Natural killer cell (primary cell): ENCODE measurements around the gene ZNF575. TPM values are rescaled to one million over a fixed set of nuclear protein-coding genes. Genes with fewer than 3 reads are reported as not detected.

Experiments
- ATAC-seq, 3 donors: fragments of 150-1000 bp in 2 of 3; fragments of 200-7000 bp in 1 of 3; cut with Tn5 transposase; 1 replicate in 1 of 3; 2 replicates in 2 of 3; pipeline ENCODE4 v1.10.0; 2021; ENCODE audit warnings: mild to moderate bottlenecking in 2 of 3, moderate library complexity in 2 of 3
- DNase-seq, 2 donors: peaks; one replicate each; pipeline versions ENCODE4 v3.0.0 to v3.0.0-alpha.2; 2013 to 2021; ENCODE audit warnings: mixed read lengths in 1 of 2
- H3K27ac ChIP-seq: one replicate; pipeline ENCODE4 v1.5.1; 2013; ENCODE audit warnings: mild to moderate bottlenecking, low read length
- H3K27me3 ChIP-seq: one replicate; pipeline ENCODE4 v1.6.1; 2013; ENCODE audit warnings: low read length; ENCODE audit not compliant: control insufficient read depth, insufficient read depth
- H3K36me3 ChIP-seq: one replicate; pipeline ENCODE4 v1.6.1; 2013; ENCODE audit warnings: low read length; ENCODE audit not compliant: control insufficient read depth, insufficient read depth
- H3K4me1 ChIP-seq: one replicate; pipeline ENCODE4 v1.6.1; 2013; ENCODE audit warnings: low read length; ENCODE audit not compliant: control insufficient read depth, insufficient read depth
- H3K4me3 ChIP-seq: one replicate; pipeline ENCODE4 v1.5.1; 2013; ENCODE audit warnings: low read length
- H3K9me3 ChIP-seq: one replicate; pipeline ENCODE4 v1.6.1; 2013; ENCODE audit warnings: low read length; ENCODE audit not compliant: control insufficient read depth, insufficient read depth
- H3K27ac Mint-ChIP-seq, 2 donors: one replicate each; pipeline ENCODE4 v1.8.0; 2022; ENCODE audit warnings: mild to moderate bottlenecking in 2 of 2, mixed read lengths in 2 of 2, moderate library complexity in 1 of 2
- H3K27me3 Mint-ChIP-seq, 2 donors: one replicate each; pipeline ENCODE4 v1.8.0; 2022; ENCODE audit warnings: low read depth in 2 of 2, mixed read lengths in 2 of 2
- H3K36me3 Mint-ChIP-seq: one replicate; pipeline ENCODE4 v1.8.0; 2022; ENCODE audit warnings: mixed read lengths
- H3K4me1 Mint-ChIP-seq, 2 donors: one replicate each; pipeline ENCODE4 v1.8.0; 2022; ENCODE audit warnings: mixed read lengths in 2 of 2
- H3K4me3 Mint-ChIP-seq: one replicate; pipeline ENCODE4 v1.8.0; 2022; ENCODE audit warnings: mild to moderate bottlenecking, moderate library complexity, mixed read lengths
- H3K9me3 Mint-ChIP-seq, 2 donors: one replicate each; pipeline ENCODE4 v1.8.0; 2022; ENCODE audit warnings: mixed read lengths in 2 of 2
- WGBS: methylation state at CpG from one replicate; pipeline ENCODE4 v1.1.7; 2013; ENCODE audit warnings: missing lambda C conversion rate; ENCODE audit not compliant: insufficient coverage; 5-methylcytosine and 5-hydroxymethylcytosine counted together
- intact Hi-C: fragments of 100-400 bp; cut with micrococcal nuclease; formaldehyde crosslinking; loops from one replicate; pipeline ENCODE4 v1.14.2; 2022
- total RNA-seq, 4 donors: library from RNA; stranded (reverse); fragments of 120-200 nt in 1 of 4; gene quantifications; one replicate each; pipeline versions ENCODE4 v1.2.3 to v1.2.4, GENCODE V29; 2013 to 2022
- TF ChIP-seq, protein P1 (sequence below): fragments of 200-600 bp; IDR thresholded peaks from one replicate; pipeline ENCODE4 v1.8.0; 2022; ENCODE audit warnings: antibody characterized with exemption

ZNF575 gene
- total RNA-seq, 3 donors from 2014 or later (not counting 1 experiment from before 2014, with no cell fraction given) = 1.9 to 5.4 (median 3.9) TPM

DNA sequence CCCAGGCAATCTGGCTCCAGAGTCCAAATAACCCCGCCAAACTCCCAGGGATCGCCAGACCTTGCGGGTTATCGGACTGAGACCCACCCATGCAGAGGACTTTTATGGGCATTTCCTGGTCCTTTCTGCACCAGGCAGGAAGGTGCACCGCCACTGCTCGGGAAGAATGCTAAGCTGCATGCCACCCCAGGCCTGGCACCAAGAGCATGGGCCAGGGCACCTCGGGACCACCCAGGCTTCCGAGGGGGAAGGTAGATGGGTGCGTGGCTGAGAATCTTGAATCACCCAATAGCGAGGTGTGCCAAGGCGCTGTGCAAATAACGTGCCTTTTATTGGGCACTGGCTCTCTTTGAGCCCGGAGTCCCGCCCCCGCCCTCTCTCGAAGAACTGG, 422 bp upstream of the ZNF575 start:
- Histone ChIP-seq H3K4me3 (peak overlapping the region; percentile 78), H3K27me3 (no peaks in the 10 kb centered on the region), H3K4me1 (peaks cover 26% of the 10 kb centered on the region), H3K27ac (peak overlapping the region; percentile 56), H3K9me3 (no peaks in the 10 kb centered on the region), H3K36me3 (no peaks in the 10 kb centered on the region)
- peak in 1 of 3 donors; percentile 4 for ATAC-seq
- Mint-ChIP-seq H3K27me3 (no peaks in the 10 kb centered on the region), H3K36me3 (no peaks in the 10 kb centered on the region), H3K27ac (peak overlapping the region; percentile 90 to 93), H3K4me1 (peaks cover 30 to 34% of the 10 kb centered on the region in 2 donors), H3K4me3 (peak overlapping the region; percentile 97), H3K9me3 (no peaks in the 10 kb centered on the region)
- 2% methylated on average over 16 of the region's 16 CpGs for WGBS
- peak in 1 of 2 donors; percentile 27 for DNase-seq
- TF ChIP-seq, protein P1, sequence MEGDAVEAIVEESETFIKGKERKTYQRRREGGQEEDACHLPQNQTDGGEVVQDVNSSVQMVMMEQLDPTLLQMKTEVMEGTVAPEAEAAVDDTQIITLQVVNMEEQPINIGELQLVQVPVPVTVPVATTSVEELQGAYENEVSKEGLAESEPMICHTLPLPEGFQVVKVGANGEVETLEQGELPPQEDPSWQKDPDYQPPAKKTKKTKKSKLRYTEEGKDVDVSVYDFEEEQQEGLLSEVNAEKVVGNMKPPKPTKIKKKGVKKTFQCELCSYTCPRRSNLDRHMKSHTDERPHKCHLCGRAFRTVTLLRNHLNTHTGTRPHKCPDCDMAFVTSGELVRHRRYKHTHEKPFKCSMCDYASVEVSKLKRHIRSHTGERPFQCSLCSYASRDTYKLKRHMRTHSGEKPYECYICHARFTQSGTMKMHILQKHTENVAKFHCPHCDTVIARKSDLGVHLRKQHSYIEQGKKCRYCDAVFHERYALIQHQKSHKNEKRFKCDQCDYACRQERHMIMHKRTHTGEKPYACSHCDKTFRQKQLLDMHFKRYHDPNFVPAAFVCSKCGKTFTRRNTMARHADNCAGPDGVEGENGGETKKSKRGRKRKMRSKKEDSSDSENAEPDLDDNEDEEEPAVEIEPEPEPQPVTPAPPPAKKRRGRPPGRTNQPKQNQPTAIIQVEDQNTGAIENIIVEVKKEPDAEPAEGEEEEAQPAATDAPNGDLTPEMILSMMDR = no peak
- intact Hi-C loops = loop anchor here (2.0 kb wide), 1 partner anchor 30 kb away; no protein-coding TSS in a partner anchor

- peak overlapping the region; percentile 78 for H3K4me3 ChIP-seq
- intact Hi-C loops = loop anchor here (1.0 to 2.0 kb wide), 3 partner anchors 29 to 70 kb away; no protein-coding TSS in a partner anchor
- ATAC-seq = peak; percentile 82 to 94 (median 85)
Observed at GRCh38 chr19:43533546-43534304, 737 bp downstream of the ZNF575 start.

GRCh38 chr19:43534305-43534815, 1.4 kb downstream of the ZNF575 start:
- ATAC-seq (no peak), DNase-seq (no peak)
- peaks cover 30 to 34% of the 10 kb centered on the region in 2 donors for H3K4me1 Mint-ChIP-seq
- Histone ChIP-seq H3K27ac (peak overlapping the region; percentile 77), H3K36me3 (peaks cover 10% of the 10 kb centered on the region), H3K27me3 (no peaks in the 10 kb centered on the region), H3K4me1 (peaks cover 23% of the 10 kb centered on the region), H3K4me3 (no peak overlapping the region), H3K9me3 (peaks cover 3% of the 10 kb centered on the region)
- 76% methylated on average over 17 of the region's 17 CpGs for WGBS
- peak overlapping the region; percentile 90 to 93 for H3K27ac Mint-ChIP-seq
- H3K9me3 Mint-ChIP-seq = peaks cover 0 to 2% of the 10 kb centered on the region in 2 donors
- intact Hi-C loops = loop anchor here (1.0 kb wide), 1 partner anchor 60 kb away; no protein-coding TSS in a partner anchor
- H3K36me3 Mint-ChIP-seq = peaks cover 11% of the 10 kb centered on the region
- peak overlapping the region; percentile 97 for H3K4me3 Mint-ChIP-seq
- TF ChIP-seq, protein P1 = no peak
- no peaks in the 10 kb centered on the region for H3K27me3 Mint-ChIP-seq

More at GRCh38 chr19:43533546-43534304, 737 bp downstream of the ZNF575 start:
- peak overlapping the region; percentile 97 for H3K4me3 Mint-ChIP-seq
- no peaks in the 10 kb centered on the region for H3K27me3 Mint-ChIP-seq
- peaks cover 4% of the 10 kb centered on the region for H3K36me3 ChIP-seq
- peak overlapping the region; percentile 90 to 93 for H3K27ac Mint-ChIP-seq
- 2% methylated on average over 41 of the region's 41 CpGs for WGBS
- H3K9me3 Mint-ChIP-seq = no peaks in the 10 kb centered on the region
- H3K27me3 ChIP-seq = no peaks in the 10 kb centered on the region
- H3K4me1 Mint-ChIP-seq = peaks cover 30 to 34% of the 10 kb centered on the region in 2 donors
- peak; percentile 94 to 97 for DNase-seq
- peak overlapping the region; percentile 77 for H3K27ac ChIP-seq
- peaks cover 23% of the 10 kb centered on the region for H3K4me1 ChIP-seq
- TF ChIP-seq, protein P1 = no peak
- peaks cover 5% of the 10 kb centered on the region for H3K36me3 Mint-ChIP-seq
- H3K9me3 ChIP-seq = peaks cover under 1% of the 10 kb centered on the region
